Neural cell (in vitro differentiated cells): ENCODE results near the gene BPIFB1. TPM values are rescaled to one million over a fixed set of nuclear protein-coding genes. Genes with fewer than 3 reads are reported as not detected.

Experiments
- H2AFZ ChIP-seq: fragments of 200-600, 300-800 bp; sonication (generic), shearing (Covaris generic); 2 replicates; pipeline ENCODE4 v1.6.0; 2014; ENCODE audit warnings: low read depth, mild to moderate bottlenecking, antibody characterized with exemption, low read length, moderate library complexity
- H3F3A ChIP-seq: fragments of 200-600 bp; shearing (Covaris generic); 2 replicates; pipeline ENCODE4 v1.6.1; 2016; ENCODE audit warnings: mild to moderate bottlenecking, moderate library complexity, mixed read lengths, antibody characterized with exemption, low read length; ENCODE audit not compliant: insufficient read depth, poor library complexity, severe bottlenecking
- H3K27ac ChIP-seq: fragments of 200-600, 300-800 bp; sonication (generic), shearing (Covaris generic); 2 replicates; pipeline ENCODE4 v1.5.1; 2014; ENCODE audit warnings: mild to moderate bottlenecking, low read length, moderate library complexity
- H3K27me3 ChIP-seq: fragments of 300-800, 200-600 bp; sonication (generic), shearing (Covaris generic); 2 replicates; pipeline ENCODE4 v1.6.0; 2014; ENCODE audit warnings: mild to moderate bottlenecking, low read depth, low read length, moderate library complexity; ENCODE audit not compliant: insufficient read depth
- H3K36me3 ChIP-seq: fragments of 300-800, 200-600 bp; sonication (generic), shearing (Covaris generic); 2 replicates; pipeline ENCODE4 v1.5.1; 2014; ENCODE audit warnings: mild to moderate bottlenecking, antibody characterized with exemption, low read length, moderate library complexity; ENCODE audit not compliant: insufficient read depth
- H3K4me2 ChIP-seq: fragments of 300-800, 200-600 bp; sonication (generic), shearing (Covaris generic); 2 replicates; pipeline ENCODE4 v1.6.0; 2014; ENCODE audit warnings: mild to moderate bottlenecking, low read length
- H3K4me3 ChIP-seq: fragments of 300-800, 200-600 bp; sonication (generic), shearing (Covaris generic); 2 replicates; pipeline ENCODE4 v1.5.1; 2014; ENCODE audit warnings: mild to moderate bottlenecking, low read length, moderate library complexity
- H3K79me2 ChIP-seq: fragments of 200-600 bp; shearing (Covaris generic); replicated peaks from 2 replicates; pipeline ENCODE4 v1.6.0; 2014; ENCODE audit warnings: mild to moderate bottlenecking, low read length, moderate library complexity; ENCODE audit not compliant: insufficient read depth
- H3K9ac ChIP-seq: fragments of 300-800, 200-600 bp; sonication (generic), shearing (Covaris generic); 2 replicates; pipeline ENCODE4 v1.6.1; 2016; ENCODE audit warnings: mild to moderate bottlenecking, low read length, mixed read lengths
- H3K9me2 ChIP-seq: fragments of 200-600 bp; shearing (Covaris generic); 2 replicates; pipeline ENCODE4 v1.6.1; 2016; ENCODE audit warnings: mild to moderate bottlenecking, low read length, mixed read lengths; ENCODE audit not compliant: insufficient read depth
- H3K9me3 ChIP-seq: fragments of 200-600, 300-800 bp; sonication (generic), shearing (Covaris generic); 2 replicates; pipeline ENCODE4 v1.6.1; 2016; ENCODE audit warnings: mild to moderate bottlenecking, mixed run types, low read length, moderate library complexity, mixed read lengths
- H4K20me1 ChIP-seq: fragments of 200-600 bp; shearing (Covaris generic); 2 replicates; pipeline ENCODE4 v1.6.1; 2016; ENCODE audit warnings: mild to moderate bottlenecking, mixed run types; ENCODE audit not compliant: insufficient read depth
- CTCF ChIP-seq: fragments of 450-650 bp; IDR thresholded peaks from 2 replicates; pipeline ENCODE4 v1.5.1; 2014; ENCODE audit warnings: antibody characterized with exemption, mild to moderate bottlenecking, moderate library complexity; ENCODE audit not compliant: poor library complexity, severe bottlenecking
- EP300 ChIP-seq: fragments of 450-650 bp; conservative IDR thresholded peaks from 2 replicates; pipeline ENCODE4 v1.6.1; 2014; ENCODE audit warnings: antibody characterized with exemption, mild to moderate bottlenecking, moderate library complexity; ENCODE audit not compliant: poor library complexity, severe bottlenecking
- EZH2 ChIP-seq: fragments of 200-600, 300-800 bp; shearing (Covaris generic), sonication (generic); IDR thresholded peaks from 2 replicates; pipeline ENCODE4 v1.6.1; 2014; ENCODE audit warnings: antibody characterized with exemption, low read length, borderline replicate concordance, mild to moderate bottlenecking; ENCODE audit not compliant: insufficient read depth, poor library complexity, severe bottlenecking
- MXI1 ChIP-seq: fragments of 450-650 bp; conservative IDR thresholded peaks from 2 replicates; pipeline ENCODE4 v1.6.1; 2014; ENCODE audit warnings: antibody characterized with exemption, mild to moderate bottlenecking; ENCODE audit not compliant: poor library complexity, severe bottlenecking
- POLR2AphosphoS5 ChIP-seq: IDR thresholded peaks from 2 replicates; pipeline ENCODE4 v1.6.1; 2012
- RAD21 ChIP-seq: fragments of 450-650 bp; conservative IDR thresholded peaks from 2 replicates; pipeline ENCODE4 v1.6.1; 2014; ENCODE audit warnings: antibody characterized with exemption, mild to moderate bottlenecking, moderate library complexity
- REST ChIP-seq: IDR thresholded peaks from 2 replicates; pipeline ENCODE4 v1.6.1; 2012; ENCODE audit warnings: borderline replicate concordance
- SMC3 ChIP-seq: fragments of 450-650 bp; conservative IDR thresholded peaks from 2 replicates; pipeline ENCODE4 v1.6.1; 2014; ENCODE audit warnings: antibody characterized with exemption, mild to moderate bottlenecking, moderate library complexity; ENCODE audit not compliant: poor library complexity
- TAF1 ChIP-seq: IDR thresholded peaks from 2 replicates; pipeline ENCODE4 v1.6.1; 2012; ENCODE audit warnings: low read depth
- polyA minus RNA-seq: library from RNA; depleted of rRNA, polyadenylated mRNA; stranded (reverse); fragments of >200 nt; gene quantifications from 2 replicates; pipeline ENCODE4 v1.2.3, GENCODE V29; 2014
- polyA plus RNA-seq: library from polyadenylated mRNA; depleted of rRNA; stranded (reverse); fragments of >200 nt; gene quantifications from 2 replicates; pipeline ENCODE4 v1.2.3, GENCODE V29; 2014

Gene BPIFB1
- not detected in 2 replicates for polyA plus RNA-seq
- not detected in 2 replicates for polyA minus RNA-seq

GRCh38 chr20:33282991-33283555, at the start of gene BPIFB1:
Gene BPIFB1 (plus strand): TSS chr20:33283214. CDS start chr20:33286074, 2,860 bp downstream.
- no peak within 1 kb of the TSS for H3K4me2 ChIP-seq
- no peaks in the 10 kb centered on the region for H3K9me2 ChIP-seq
- H3K9me3 ChIP-seq = no peaks in the 10 kb centered on the region
- H3K79me2 ChIP-seq = no peaks in the 10 kb centered on the region
- no peak within 1 kb of the TSS for H3K4me3 ChIP-seq
- no peaks in the 10 kb centered on the region for H3K36me3 ChIP-seq
- H3K27me3 ChIP-seq = no peaks in the 10 kb centered on the region
- H4K20me1 ChIP-seq = no peaks in the 10 kb centered on the region
- no peaks in the 10 kb centered on the region for H3F3A ChIP-seq
- no peak within 1 kb of the TSS for H3K9ac ChIP-seq
- no peak within 1 kb of the TSS for H2AFZ ChIP-seq
- no peak within 1 kb of the TSS for H3K27ac ChIP-seq
- TF ChIP-seq EP300 = no peak

GRCh38 chr20:33234050-33234449, 49.0 kb upstream of the BPIFB1 start:
- Histone ChIP-seq H3K27me3 (no peaks in the 10 kb centered on the region), H3K4me2 (no peak overlapping the region), H3K36me3 (no peaks in the 10 kb centered on the region), H2AFZ (no peak overlapping the region), H3K27ac (no peak overlapping the region), H3K79me2 (no peaks in the 10 kb centered on the region), H4K20me1 (no peaks in the 10 kb centered on the region), H3F3A (no peaks in the 10 kb centered on the region), H3K4me3 (no peak overlapping the region), H3K9ac (no peak overlapping the region), H3K9me2 (no peaks in the 10 kb centered on the region), H3K9me3 (no peaks in the 10 kb centered on the region)
- no peak for TF ChIP-seq EZH2
- TF ChIP-seq POLR2AphosphoS5 = no peak
- TF ChIP-seq SMC3 = no peak
- TF ChIP-seq CTCF = no peak
- TF ChIP-seq EP300 = no peak
- TF ChIP-seq MXI1 = no peak
- no peak for TF ChIP-seq REST
- TF ChIP-seq TAF1 = no peak
- TF ChIP-seq RAD21 = no peak
